PC-9 (cell line): ENCODE measurements around the gene FAM110A. TPM values are rescaled to one million over a fixed set of nuclear protein-coding genes. Genes with fewer than 3 reads are reported as not detected.

Experiments
- BruUV-seq: library from RNA; stranded (reverse); fragments of 400-500 nt; replicated peaks from 2 replicates; lab custom pipeline; 2021; lab: Mats Ljungman, UMichigan
- CTCF ChIA-PET: fragments of 300-600 bp; sonication (Branson Sonifier 250); formaldehyde crosslinking; loops from one replicate; lab custom pipeline; 2022; ENCODE audit warnings: antibody characterized with exemption; lab: Charles Lee
- POLR2A ChIA-PET: fragments of 300-600 bp; sonication (Branson Sonifier 250); formaldehyde crosslinking; loops from one replicate; lab custom pipeline; 2022; ENCODE audit warnings: antibody characterized with exemption; ENCODE audit not compliant: unreplicated experiment; lab: Charles Lee
- DNase-seq, 2 experiments: peaks; one replicate each; pipeline versions ENCODE4 v3.0.0 to v3.0.0-alpha.2; 2015 to 2022; ENCODE audit warnings: mixed read lengths in 1 of 2
- H2AFZ ChIP-seq: fragments of 200-600 bp; sonication (generic); 2 replicates; pipeline ENCODE4 v1.8.1; 2017; ENCODE audit warnings: antibody characterized with exemption
- H3F3A ChIP-seq: fragments of 200-600 bp; sonication (generic); 2 replicates; pipeline ENCODE4 v1.8.1; 2017; ENCODE audit warnings: antibody characterized with exemption, mild to moderate bottlenecking, low read depth; ENCODE audit not compliant: insufficient read depth
- H3K27ac ChIP-seq: fragments of 200-600 bp; sonication (generic); 2 replicates; pipeline ENCODE4 v1.6.1; 2016; ENCODE audit warnings: mixed run types
- H3K27me3 ChIP-seq: fragments of 200-600 bp; sonication (generic); 2 replicates; pipeline ENCODE4 v1.6.1; 2016; ENCODE audit warnings: low read depth, mixed run types; ENCODE audit not compliant: insufficient read depth
- H3K36me3 ChIP-seq: fragments of 200-600 bp; sonication (generic); 2 replicates; pipeline ENCODE4 v1.6.1; 2016; ENCODE audit warnings: low read depth, mixed run types
- H3K4me1 ChIP-seq: fragments of 200-600 bp; sonication (generic); replicated peaks from 2 replicates; pipeline ENCODE4 v1.6.1; 2016; ENCODE audit warnings: mixed run types; ENCODE audit not compliant: insufficient read depth
- H3K4me2 ChIP-seq: fragments of 200-600 bp; sonication (generic); 2 replicates; pipeline ENCODE4 v1.6.1; 2017; ENCODE audit warnings: mixed run types
- H3K4me3 ChIP-seq: fragments of 200-600 bp; sonication (generic); 2 replicates; pipeline ENCODE4 v1.6.1; 2016; ENCODE audit warnings: mixed run types
- H3K79me2 ChIP-seq: fragments of 200-600 bp; sonication (generic); 2 replicates; pipeline ENCODE4 v1.6.1; 2017; ENCODE audit warnings: low read depth, mixed run types
- H3K9me2 ChIP-seq: fragments of 200-600 bp; sonication (generic); 2 replicates; pipeline ENCODE4 v1.8.1; 2017; ENCODE audit warnings: mild to moderate bottlenecking; ENCODE audit not compliant: insufficient read depth
- H3K9me3 ChIP-seq: fragments of 200-600 bp; sonication (generic); 2 replicates; pipeline ENCODE4 v1.8.1; 2016; ENCODE audit warnings: low read depth; ENCODE audit not compliant: insufficient read depth
- H4K20me1 ChIP-seq: fragments of 200-600 bp; sonication (generic); 2 replicates; pipeline ENCODE4 v1.8.1; 2017; ENCODE audit not compliant: insufficient read depth
- EZH2 ChIP-seq: fragments of 200-600 bp; sonication (generic); IDR thresholded peaks from 2 replicates; pipeline ENCODE4 v1.8.0; 2017; ENCODE audit warnings: antibody characterized with exemption, low read depth
- intact Hi-C: fragments of 100-400 bp; cut with micrococcal nuclease; formaldehyde crosslinking; loops from one replicate; pipeline ENCODE4 v1.10.0; 2022; ENCODE audit not compliant: unreplicated experiment
- total RNA-seq: library from RNA; stranded (reverse); gene quantifications from 2 replicates; pipeline ENCODE4 v1.2.3, GENCODE V29; 2021
- TF ChIP-seq, protein P1 (sequence below): fragments of 200-600 bp; sonication (generic); conservative IDR thresholded peaks from 2 replicates; pipeline ENCODE4 v1.6.1; 2017; ENCODE audit warnings: mixed run types, antibody characterized with exemption, mild to moderate bottlenecking, moderate library complexity

The FAM110A gene
- total RNA-seq, 1 experiment from 2014 or later = 30.8 TPM

DNA sequence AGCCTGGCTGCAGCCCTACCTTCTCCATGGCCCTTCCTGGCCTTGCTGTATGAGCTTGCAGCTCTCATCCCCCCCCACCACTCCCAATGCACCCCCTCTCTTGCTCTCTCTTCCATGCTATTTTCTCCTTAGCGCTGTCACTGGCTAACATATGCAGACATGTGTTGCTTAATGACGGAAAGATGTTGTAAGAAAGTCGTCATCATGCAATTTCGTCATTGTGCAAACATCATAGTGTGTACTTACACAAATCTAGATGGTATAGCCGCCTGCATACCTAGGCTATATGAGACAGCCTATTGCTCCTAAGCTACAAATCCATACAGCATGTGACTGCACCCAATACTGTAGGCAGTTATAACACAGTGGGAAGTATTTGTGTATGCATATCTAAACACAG is 55.6 kb downstream of the FAM110A start:
- ChIA-PET CTCF (no interaction called here), POLR2A (no interaction called here)
- Histone ChIP-seq H3K27ac (no peak overlapping the region), H3K4me3 (no peak overlapping the region), H3K4me2 (no peak overlapping the region), H3K9me3 (no peaks in the 10 kb centered on the region), H3K79me2 (no peaks in the 10 kb centered on the region), H3K36me3 (no peaks in the 10 kb centered on the region), H3K4me1 (no peaks in the 10 kb centered on the region), H3K27me3 (peaks cover 16% of the 10 kb centered on the region), H3K9me2 (no peaks in the 10 kb centered on the region), H4K20me1 (no peaks in the 10 kb centered on the region), H2AFZ (no peak overlapping the region), H3F3A (no peaks in the 10 kb centered on the region; the same call in 1 of the 2 replicates)
- no peak for DNase-seq
- TF ChIP-seq, protein P1, sequence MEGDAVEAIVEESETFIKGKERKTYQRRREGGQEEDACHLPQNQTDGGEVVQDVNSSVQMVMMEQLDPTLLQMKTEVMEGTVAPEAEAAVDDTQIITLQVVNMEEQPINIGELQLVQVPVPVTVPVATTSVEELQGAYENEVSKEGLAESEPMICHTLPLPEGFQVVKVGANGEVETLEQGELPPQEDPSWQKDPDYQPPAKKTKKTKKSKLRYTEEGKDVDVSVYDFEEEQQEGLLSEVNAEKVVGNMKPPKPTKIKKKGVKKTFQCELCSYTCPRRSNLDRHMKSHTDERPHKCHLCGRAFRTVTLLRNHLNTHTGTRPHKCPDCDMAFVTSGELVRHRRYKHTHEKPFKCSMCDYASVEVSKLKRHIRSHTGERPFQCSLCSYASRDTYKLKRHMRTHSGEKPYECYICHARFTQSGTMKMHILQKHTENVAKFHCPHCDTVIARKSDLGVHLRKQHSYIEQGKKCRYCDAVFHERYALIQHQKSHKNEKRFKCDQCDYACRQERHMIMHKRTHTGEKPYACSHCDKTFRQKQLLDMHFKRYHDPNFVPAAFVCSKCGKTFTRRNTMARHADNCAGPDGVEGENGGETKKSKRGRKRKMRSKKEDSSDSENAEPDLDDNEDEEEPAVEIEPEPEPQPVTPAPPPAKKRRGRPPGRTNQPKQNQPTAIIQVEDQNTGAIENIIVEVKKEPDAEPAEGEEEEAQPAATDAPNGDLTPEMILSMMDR = no peak
- no peak for TF ChIP-seq EZH2
- BruUV-seq = no TSS peak
- intact Hi-C loops = no loop called here

DNA sequence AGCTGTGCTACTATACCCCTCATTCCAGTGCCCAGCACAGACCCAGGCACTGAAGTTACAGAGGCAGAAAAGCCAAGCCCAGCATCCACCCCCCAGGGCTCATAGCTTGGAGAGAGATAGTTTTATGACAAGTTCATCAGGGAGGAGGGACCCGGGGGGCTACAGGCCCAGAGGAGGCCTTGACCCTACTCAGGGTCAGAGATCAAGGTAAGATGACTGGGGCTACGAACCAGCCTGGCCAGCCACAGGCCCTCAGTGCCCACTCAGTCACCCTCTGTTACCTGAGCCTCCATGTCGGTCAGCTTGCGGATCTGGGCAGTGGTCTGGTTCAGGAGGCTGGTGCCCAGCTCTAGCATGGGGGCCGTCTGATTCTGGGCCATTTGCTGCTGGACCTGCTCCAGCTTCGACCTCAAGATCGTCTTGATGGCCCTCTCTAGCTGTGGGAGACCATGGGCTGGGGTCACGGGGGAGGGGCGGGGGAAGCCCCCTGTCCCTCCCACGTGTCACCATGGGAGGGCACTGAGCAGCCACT is 56.5 kb downstream of the FAM110A start:
- no TSS peak for BruUV-seq
- TF ChIP-seq, protein P1 = no peak
- no peak for TF ChIP-seq EZH2
- H3K4me3 ChIP-seq = no peak overlapping the region
- intact Hi-C loops = no loop called here
- H3K4me1 ChIP-seq = no peaks in the 10 kb centered on the region
- CTCF ChIA-PET = no interaction called here
- no peak overlapping the region for H3K4me2 ChIP-seq
- peaks cover 16% of the 10 kb centered on the region for H3K27me3 ChIP-seq
- DNase-seq = no peak
- H2AFZ ChIP-seq = no peak overlapping the region
- H3K27ac ChIP-seq = no peak overlapping the region
- H3K9me2 ChIP-seq = no peaks in the 10 kb centered on the region
- H3K36me3 ChIP-seq = no peaks in the 10 kb centered on the region
- POLR2A ChIA-PET = no interaction called here
- no peaks in the 10 kb centered on the region for H3K79me2 ChIP-seq
- H4K20me1 ChIP-seq = no peaks in the 10 kb centered on the region
- no peaks in the 10 kb centered on the region; the same call in 1 of the 2 replicates for H3F3A ChIP-seq
- H3K9me3 ChIP-seq = no peaks in the 10 kb centered on the region

DNA sequence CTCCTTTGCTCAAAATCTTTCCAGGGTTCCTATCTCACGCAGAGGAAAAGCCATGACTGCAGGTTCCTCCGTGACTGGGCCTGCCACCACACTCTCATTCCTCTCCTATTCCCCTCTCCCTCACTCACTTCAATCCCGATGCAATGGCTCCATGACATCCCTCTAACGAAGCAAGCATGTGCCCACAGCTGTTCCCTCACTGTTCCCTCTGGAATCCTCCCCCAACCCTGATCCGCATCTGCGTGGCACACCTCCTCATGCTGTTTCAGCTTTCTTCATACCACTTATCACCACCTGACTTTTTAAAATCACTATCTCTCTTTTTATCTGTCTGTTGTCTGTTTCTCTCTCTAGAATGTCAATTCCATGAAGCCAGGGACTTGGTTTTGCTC is 57.1 kb downstream of the FAM110A start:
- Histone ChIP-seq H3K36me3 (no peaks in the 10 kb centered on the region), H3K9me2 (no peaks in the 10 kb centered on the region), H3K27me3 (peaks cover 16% of the 10 kb centered on the region), H3K79me2 (no peaks in the 10 kb centered on the region), H3K4me3 (no peak overlapping the region), H3K4me2 (no peak overlapping the region), H3F3A (no peaks in the 10 kb centered on the region; the same call in 1 of the 2 replicates), H2AFZ (no peak overlapping the region), H3K9me3 (no peaks in the 10 kb centered on the region), H3K4me1 (no peaks in the 10 kb centered on the region), H4K20me1 (no peaks in the 10 kb centered on the region), H3K27ac (no peak overlapping the region)
- no TSS peak for BruUV-seq
- intact Hi-C loops = no loop called here
- no peak for DNase-seq
- POLR2A ChIA-PET = no interaction called here
- TF ChIP-seq, protein P1 = no peak
- no peak for TF ChIP-seq EZH2
- CTCF ChIA-PET = no interaction called here
